ENCODE results near the gene DCBLD1. TPM values are rescaled to one million over a fixed set of nuclear protein-coding genes. Genes with fewer than 3 reads are reported as not detected.
"Not testable (repeated sequence)": the region's sequence is repeated elsewhere in the genome, so short reads cannot be mapped to it uniquely, and the experiment has no call there.

Gene DCBLD1
- total RNA-seq, 4 donors from 2014 or later, result 3.8 to 11.6 (median 7.9) TPM

DNA sequence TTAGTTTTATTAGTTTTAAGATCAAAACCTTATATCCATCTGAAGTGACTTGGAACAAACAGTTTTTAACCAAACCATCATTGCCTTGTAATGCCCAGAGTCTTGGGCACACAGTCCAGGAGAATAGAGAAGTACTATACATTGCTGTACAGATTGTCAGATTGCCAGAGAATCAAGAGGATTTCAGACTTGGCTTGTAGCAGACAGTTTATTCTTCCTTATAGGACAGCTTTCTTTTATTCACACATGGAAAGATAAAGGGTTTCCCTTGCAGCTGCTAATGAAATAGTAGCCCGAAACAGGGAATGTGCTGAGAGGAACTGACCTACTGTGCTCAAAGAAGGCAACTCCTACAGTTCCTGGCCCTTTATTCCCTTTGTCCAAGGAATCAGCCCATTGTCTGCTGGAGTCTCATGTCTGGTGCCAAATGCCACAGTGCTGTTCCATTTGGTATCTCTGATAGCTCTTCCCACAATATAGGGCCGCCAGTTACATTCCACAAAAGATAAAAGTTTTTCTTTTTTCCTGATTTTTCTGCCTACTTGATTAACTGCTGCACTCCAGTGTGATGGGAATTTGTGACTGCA, 30.6 kb downstream of the DCBLD1 start:
- no peak for TF ChIP-seq POLR2AphosphoS5 (IDR thresholded peaks at IDR 0.05)
- TF ChIP-seq EP300 (IDR thresholded peaks at IDR 0.05), result no peak
- no peak for TF ChIP-seq POLR2A (IDR thresholded peaks at IDR 0.05; ENCODE audit: low read depth)
- TF ChIP-seq, protein P1, sequence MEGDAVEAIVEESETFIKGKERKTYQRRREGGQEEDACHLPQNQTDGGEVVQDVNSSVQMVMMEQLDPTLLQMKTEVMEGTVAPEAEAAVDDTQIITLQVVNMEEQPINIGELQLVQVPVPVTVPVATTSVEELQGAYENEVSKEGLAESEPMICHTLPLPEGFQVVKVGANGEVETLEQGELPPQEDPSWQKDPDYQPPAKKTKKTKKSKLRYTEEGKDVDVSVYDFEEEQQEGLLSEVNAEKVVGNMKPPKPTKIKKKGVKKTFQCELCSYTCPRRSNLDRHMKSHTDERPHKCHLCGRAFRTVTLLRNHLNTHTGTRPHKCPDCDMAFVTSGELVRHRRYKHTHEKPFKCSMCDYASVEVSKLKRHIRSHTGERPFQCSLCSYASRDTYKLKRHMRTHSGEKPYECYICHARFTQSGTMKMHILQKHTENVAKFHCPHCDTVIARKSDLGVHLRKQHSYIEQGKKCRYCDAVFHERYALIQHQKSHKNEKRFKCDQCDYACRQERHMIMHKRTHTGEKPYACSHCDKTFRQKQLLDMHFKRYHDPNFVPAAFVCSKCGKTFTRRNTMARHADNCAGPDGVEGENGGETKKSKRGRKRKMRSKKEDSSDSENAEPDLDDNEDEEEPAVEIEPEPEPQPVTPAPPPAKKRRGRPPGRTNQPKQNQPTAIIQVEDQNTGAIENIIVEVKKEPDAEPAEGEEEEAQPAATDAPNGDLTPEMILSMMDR (IDR thresholded peaks at IDR 0.05), result no peak
- no peaks in the 10 kb centered on the region for H3K27me3 ChIP-seq
- H3K27ac ChIP-seq (replicated peaks in 1 of 4), result no peak overlapping the region
- 96% methylated on average over 2 of the region's 2 CpGs for WGBS
- H3K4me1 ChIP-seq, result no peaks in the 10 kb centered on the region
- DNase-seq (ENCODE audit: extremely low spot score), result no peak
- no peak overlapping the region for H3K4me3 ChIP-seq
- peaks cover 0 to 3% (median 0%) of the 10 kb centered on the region in 4 donors for H3K36me3 ChIP-seq
- intact Hi-C loops (cut with DNase I), result no loop called here
- no peaks in the 10 kb centered on the region for H3K9me3 ChIP-seq

DNA sequence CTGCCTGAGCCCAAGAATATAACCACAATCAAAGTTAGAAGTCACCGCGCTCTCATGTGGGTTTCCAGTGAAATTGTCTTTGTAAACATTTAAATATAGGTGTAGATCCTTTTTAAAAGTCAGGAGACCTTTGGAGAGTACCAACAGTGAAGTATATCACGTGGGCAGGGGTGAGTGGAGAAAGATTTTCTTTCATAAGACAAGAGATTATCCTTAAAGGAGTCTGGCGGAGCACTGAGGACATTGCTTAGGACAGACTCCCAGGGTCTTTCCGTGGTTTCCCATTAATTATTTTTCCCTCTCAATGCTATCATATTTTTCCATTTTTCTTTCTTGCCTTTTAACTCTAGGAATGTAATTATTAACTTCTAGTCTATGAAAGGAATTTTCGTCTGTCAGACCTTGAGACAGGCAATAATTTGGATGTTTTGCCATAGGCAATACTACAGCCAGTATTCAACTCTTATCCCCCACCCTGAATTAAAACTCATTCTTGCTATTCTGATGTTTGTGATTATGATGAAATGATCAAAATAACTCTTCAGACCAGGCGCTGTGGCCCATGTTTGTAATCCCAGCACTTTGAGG, 31.4 kb downstream of the DCBLD1 start:
- DNase-seq (ENCODE audit: extremely low spot score), result no peak
- 84% methylated on average over 7 of the region's 7 CpGs for WGBS

DNA sequence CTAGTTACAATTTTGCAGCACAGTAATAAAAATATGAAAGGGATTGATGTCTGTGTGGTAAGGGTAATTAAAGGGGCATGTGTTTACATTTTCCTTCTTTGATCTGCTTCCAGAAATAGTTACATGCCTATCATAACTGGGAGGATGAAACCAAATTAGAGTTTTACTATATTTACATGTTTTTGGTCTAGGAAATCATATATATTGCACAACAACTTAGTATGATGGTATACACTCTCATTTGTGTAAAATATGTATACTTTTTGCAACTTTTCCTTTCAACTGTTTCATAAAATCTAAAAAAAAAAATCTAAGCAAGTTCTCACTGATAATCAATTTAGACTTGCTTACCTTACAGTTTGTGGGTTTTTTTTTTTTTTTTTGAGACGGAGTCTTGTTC, 32.2 kb downstream of the DCBLD1 start:
- H3K27me3 ChIP-seq, result no peaks in the 10 kb centered on the region
- no peak for DNase-seq (ENCODE audit: extremely low spot score)
- no peaks in the 10 kb centered on the region for H3K9me3 ChIP-seq
- intact Hi-C loops (cut with DNase I), result no loop called here
- H3K4me1 ChIP-seq, result no peaks in the 10 kb centered on the region
- TF ChIP-seq, protein P1 (IDR thresholded peaks at IDR 0.05), result no peak
- TF ChIP-seq POLR2A (IDR thresholded peaks at IDR 0.05; ENCODE audit: low read depth) (no peak), EP300 (IDR thresholded peaks at IDR 0.05) (no peak), POLR2AphosphoS5 (IDR thresholded peaks at IDR 0.05) (no peak)
- H3K4me3 ChIP-seq, result no peak overlapping the region
- peaks cover 0 to 3% (median 0%) of the 10 kb centered on the region in 4 donors for H3K36me3 ChIP-seq
- H3K27ac ChIP-seq (replicated peaks in 1 of 4), result no peak overlapping the region
- 100% methylated on average over 1 of the region's 1 CpG for WGBS

More for the DNA sequence above, 31.4 kb downstream of the DCBLD1 start:
- no peaks in the 10 kb centered on the region for H3K9me3 ChIP-seq
- peaks cover 0 to 3% (median 0%) of the 10 kb centered on the region in 4 donors for H3K36me3 ChIP-seq
- no peak overlapping the region for H3K4me3 ChIP-seq
- TF ChIP-seq POLR2AphosphoS5 (IDR thresholded peaks at IDR 0.05) (no peak), EP300 (IDR thresholded peaks at IDR 0.05) (no peak), POLR2A (IDR thresholded peaks at IDR 0.05; ENCODE audit: low read depth) (no peak)
- TF ChIP-seq, protein P1 (IDR thresholded peaks at IDR 0.05), result no peak
- H3K27ac ChIP-seq (replicated peaks in 1 of 4), result no peak overlapping the region
- no peaks in the 10 kb centered on the region for H3K4me1 ChIP-seq
- intact Hi-C loops (cut with DNase I), result no loop called here
- no peaks in the 10 kb centered on the region for H3K27me3 ChIP-seq

DNA sequence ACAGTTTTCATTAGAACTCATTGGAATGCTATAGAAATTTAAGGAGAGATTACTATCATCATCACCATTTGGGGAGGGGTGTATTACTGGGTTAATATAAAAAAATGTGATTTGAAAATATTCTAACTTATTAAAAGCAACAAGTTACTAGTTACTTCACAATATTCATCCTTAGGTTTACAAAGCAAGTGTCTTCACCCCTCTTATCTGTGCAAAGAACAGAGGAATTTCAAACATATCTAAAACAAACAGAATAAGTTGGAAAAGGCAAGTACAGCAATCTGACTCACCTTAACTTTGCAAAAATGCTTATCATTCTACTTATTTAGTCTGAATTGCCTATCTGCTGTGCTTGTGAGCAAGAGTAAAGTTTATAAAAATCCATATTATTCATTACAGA, 32.9 kb downstream of the DCBLD1 start:
- Histone ChIP-seq H3K4me1 (no peaks in the 10 kb centered on the region), H3K4me3 (no peak overlapping the region), H3K27me3 (no peaks in the 10 kb centered on the region), H3K27ac (replicated peaks in 1 of 4) (no peak overlapping the region), H3K36me3 (peaks cover 0 to 6% (median 1%) of the 10 kb centered on the region in 4 donors), H3K9me3 (no peaks in the 10 kb centered on the region)
- DNase-seq (ENCODE audit: extremely low spot score), result no peak
- no peak for TF ChIP-seq POLR2A (IDR thresholded peaks at IDR 0.05; ENCODE audit: low read depth)
- TF ChIP-seq POLR2AphosphoS5 (IDR thresholded peaks at IDR 0.05), result no peak
- TF ChIP-seq, protein P1 (IDR thresholded peaks at IDR 0.05), result no peak
- TF ChIP-seq EP300 (IDR thresholded peaks at IDR 0.05), result no peak
- intact Hi-C loops (cut with DNase I), result no loop called here

DNA sequence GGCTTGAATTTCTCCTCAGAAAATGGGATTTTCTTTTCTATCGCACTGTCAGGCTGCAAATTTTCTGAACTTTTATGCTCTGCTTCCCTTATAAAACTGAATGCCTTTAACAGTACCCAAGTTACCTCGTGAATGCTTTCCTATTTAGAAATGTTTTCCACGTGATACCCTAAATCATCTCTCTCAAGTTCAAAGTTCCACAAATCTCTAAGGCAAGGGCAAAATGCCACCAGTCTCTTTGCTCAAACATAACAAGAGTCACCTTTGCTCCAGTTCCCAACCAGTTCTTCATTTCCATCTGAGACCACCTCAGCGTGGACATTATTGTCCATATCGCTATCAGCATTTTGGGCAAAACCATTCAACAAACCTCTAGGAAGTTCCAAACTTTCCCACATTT, 35.5 kb downstream of the DCBLD1 start:
- DNase-seq (ENCODE audit: extremely low spot score); H3K4me3 ChIP-seq; H3K9me3 ChIP-seq; intact Hi-C loops (cut with DNase I); H3K27me3 ChIP-seq; H3K36me3 ChIP-seq; H3K4me1 ChIP-seq; H3K27ac ChIP-seq (replicated peaks in 1 of 4): not testable (repeated sequence)
- 96% methylated on average over 5 of the region's 5 CpGs for WGBS
